ENCODE measurements around the gene SRGAP1. TPM values are rescaled to one million over a fixed set of nuclear protein-coding genes. Genes with fewer than 3 reads are reported as not detected.

The SRGAP1 gene
- total and polyA plus RNA-seq, 2 of the 8 experiments (the other 6 are each of a cell fraction or from before 2014, with no cell fraction given), result 3.2 to 7.3 TPM

DNA sequence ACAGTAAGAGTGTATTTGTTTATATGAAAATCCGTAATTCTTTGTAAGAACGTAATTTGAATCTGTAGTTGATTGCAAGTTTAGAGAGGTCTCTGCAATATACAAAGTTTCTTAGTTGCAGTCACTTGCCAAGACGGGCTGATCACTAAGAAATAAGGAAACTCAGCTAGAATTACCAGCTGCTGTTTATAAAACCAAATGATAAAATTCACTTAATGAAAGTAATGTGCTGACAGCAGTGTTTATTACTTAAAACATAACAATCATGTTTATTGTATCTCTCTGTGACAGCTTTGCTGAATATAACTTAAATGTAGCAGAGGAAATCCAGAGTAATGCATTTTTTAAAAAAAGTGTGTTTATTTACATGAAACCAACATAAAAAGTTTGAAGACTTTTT, 31.2 kb downstream of the SRGAP1 start (continued):
- TF ChIP-seq, protein P1, sequence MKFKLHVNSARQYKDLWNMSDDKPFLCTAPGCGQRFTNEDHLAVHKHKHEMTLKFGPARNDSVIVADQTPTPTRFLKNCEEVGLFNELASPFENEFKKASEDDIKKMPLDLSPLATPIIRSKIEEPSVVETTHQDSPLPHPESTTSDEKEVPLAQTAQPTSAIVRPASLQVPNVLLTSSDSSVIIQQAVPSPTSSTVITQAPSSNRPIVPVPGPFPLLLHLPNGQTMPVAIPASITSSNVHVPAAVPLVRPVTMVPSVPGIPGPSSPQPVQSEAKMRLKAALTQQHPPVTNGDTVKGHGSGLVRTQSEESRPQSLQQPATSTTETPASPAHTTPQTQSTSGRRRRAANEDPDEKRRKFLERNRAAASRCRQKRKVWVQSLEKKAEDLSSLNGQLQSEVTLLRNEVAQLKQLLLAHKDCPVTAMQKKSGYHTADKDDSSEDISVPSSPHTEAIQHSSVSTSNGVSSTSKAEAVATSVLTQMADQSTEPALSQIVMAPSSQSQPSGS (IDR thresholded peaks at IDR 0.05; ENCODE audit: low read length), result no peak
- TF ChIP-seq TAF1 (IDR thresholded peaks at IDR 0.05; ENCODE audit: low read depth, low read length) (no peak), CBX8 (IDR thresholded peaks at IDR 0.05; ENCODE audit: borderline replicate concordance, low read depth, low read length) (no peak), HDAC6 (IDR thresholded peaks at IDR 0.05; ENCODE audit: low read depth, low read length) (no peak)
